Amniotic stem cell (primary cell): ENCODE measurements around the gene ABCG4.

Experiments
- DNase-seq: peaks from one replicate; lab custom pipeline; 2025; lab: John Stamatoyannopoulos, UW

The ABCG4 gene

GRCh38 chr11:119206511-119207414, 57.9 kb downstream of the ABCG4 start:
- DNase-seq, result no peak

- no peak for DNase-seq
These were observed 58.6 kb downstream of the ABCG4 start for GRCh38 chr11:119207415-119207960.

- DNase-seq, result no peak
These were observed 60.3 kb downstream of the ABCG4 start for GRCh38 chr11:119209186-119209585.

GRCh38 chr11:119210050-119210449, 61.2 kb downstream of the ABCG4 start:
- no peak for DNase-seq
